Skeletal muscle tissue (tissue), 4 donors: Measurements from ENCODE around the gene IMPDH2. TPM values are rescaled to one million over a fixed set of nuclear protein-coding genes. Genes with fewer than 3 reads are reported as not detected.
A peak's percentile ranks its signal among the peaks of the same experiment; 100 is the strongest.

Experiments
- H3K27ac ChIP-seq: one replicate; pipeline ENCODE4 v1.7.0; 2013; ENCODE audit warnings: mild to moderate bottlenecking, low read depth, low read length, inconsistent platforms
- H3K27me3 ChIP-seq, 3 donors: one replicate each; pipeline ENCODE4 v1.7.0; 2013; ENCODE audit warnings: low read length in 3 of 3; ENCODE audit not compliant: control insufficient read depth in 3 of 3, insufficient read depth in 3 of 3
- H3K36me3 ChIP-seq, 3 donors: one replicate each; pipeline ENCODE4 v1.7.0; 2013; ENCODE audit warnings: low read length in 3 of 3; ENCODE audit not compliant: control insufficient read depth in 3 of 3, insufficient read depth in 3 of 3
- H3K4me1 ChIP-seq, 3 donors: one replicate each; pipeline ENCODE4 v1.7.0; 2013; ENCODE audit warnings: low read length in 3 of 3, mild to moderate bottlenecking in 3 of 3; ENCODE audit not compliant: control insufficient read depth in 3 of 3, insufficient read depth in 3 of 3
- H3K4me3 ChIP-seq, 3 donors: one replicate each; pipeline ENCODE4 v1.7.0; 2013; ENCODE audit warnings: low read length in 3 of 3
- H3K9ac ChIP-seq, 3 donors: one replicate each; pipeline ENCODE4 v1.7.0; 2013; ENCODE audit warnings: low read length in 3 of 3, mild to moderate bottlenecking in 3 of 3, moderate library complexity in 2 of 3, low read depth in 1 of 3
- H3K9me3 ChIP-seq, 3 donors: one replicate each; pipeline ENCODE4 v1.7.0; 2013; ENCODE audit warnings: low read length in 3 of 3; ENCODE audit not compliant: control insufficient read depth in 3 of 3
- total RNA-seq: library from RNA; depleted of rRNA; stranded (reverse); fragments of >200 nt; gene quantifications from one replicate; pipeline ENCODE4 v1.2.3, GENCODE V29; 2014
- donor health status: Osteomylitis.

Gene IMPDH2
- total RNA-seq, 1 donor from 2014 or later = 523 TPM

GRCh38 chr3:48999085-48999858 is 29.9 kb downstream of the IMPDH2 start:
- peaks cover 0 to 9% (median 7%) of the 10 kb centered on the region in 3 donors for H3K36me3 ChIP-seq
- H3K9ac ChIP-seq = no peak overlapping the region
- H3K27ac ChIP-seq = no peak overlapping the region
- no peaks in the 10 kb centered on the region for H3K4me1 ChIP-seq
- no peaks in the 10 kb centered on the region for H3K9me3 ChIP-seq
- no peaks in the 10 kb centered on the region for H3K27me3 ChIP-seq
- H3K4me3 ChIP-seq = no peak overlapping the region

- Histone ChIP-seq H3K27ac (no peak overlapping the region), H3K9ac (no peak overlapping the region)
These were observed 31.2 kb downstream of the IMPDH2 start for GRCh38 chr3:48997714-48998637.

GRCh38 chr3:48997102-48997635 is 32.0 kb downstream of the IMPDH2 start:
- Histone ChIP-seq H3K4me1 (peaks cover 2 to 3% (median 2%) of the 10 kb centered on the region in 3 donors), H3K9me3 (no peaks in the 10 kb centered on the region), H3K27me3 (no peaks in the 10 kb centered on the region), H3K27ac (no peak overlapping the region), H3K4me3 (no peak overlapping the region), H3K9ac (no peak overlapping the region), H3K36me3 (peaks cover 0 to 9% (median 7%) of the 10 kb centered on the region in 3 donors)

More at GRCh38 chr3:48997714-48998637, 31.2 kb downstream of the IMPDH2 start:
- Histone ChIP-seq H3K4me1 (no peaks in the 10 kb centered on the region), H3K36me3 (peaks cover 0 to 9% (median 7%) of the 10 kb centered on the region in 3 donors), H3K9me3 (no peaks in the 10 kb centered on the region), H3K4me3 (no peak overlapping the region), H3K27me3 (no peaks in the 10 kb centered on the region)

- no peaks in the 10 kb centered on the region for H3K9me3 ChIP-seq
- no peaks in the 10 kb centered on the region for H3K27me3 ChIP-seq
- no peak overlapping the region for H3K4me3 ChIP-seq
- H3K36me3 ChIP-seq = peaks cover 0 to 9% (median 7%) of the 10 kb centered on the region in 3 donors
- no peak overlapping the region for H3K9ac ChIP-seq
- H3K4me1 ChIP-seq = peaks cover 6 to 8% (median 8%) of the 10 kb centered on the region in 3 donors
- no peak overlapping the region for H3K27ac ChIP-seq
These were observed 32.6 kb downstream of the IMPDH2 start for GRCh38 chr3:48996640-48997039.

- Histone ChIP-seq H3K9me3 (no peaks in the 10 kb centered on the region), H3K27me3 (no peaks in the 10 kb centered on the region), H3K4me1 (peaks cover 25 to 32% (median 28%) of the 10 kb centered on the region in 3 donors), H3K36me3 (peaks cover 0 to 9% (median 7%) of the 10 kb centered on the region in 3 donors), H3K9ac (no peak overlapping the region), H3K4me3 (no peak overlapping the region), H3K27ac (no peak overlapping the region)
These were observed 35.4 kb downstream of the IMPDH2 start for GRCh38 chr3:48993834-48994233.

- H3K36me3 ChIP-seq = peaks cover 0 to 7% (median 6%) of the 10 kb centered on the region in 3 donors
- peak overlapping the region in 2 of 3 donors; percentile 80 to 92 for H3K9ac ChIP-seq
- peaks cover 25 to 33% (median 28%) of the 10 kb centered on the region in 3 donors for H3K4me1 ChIP-seq
- no peaks in the 10 kb centered on the region for H3K27me3 ChIP-seq
- H3K4me3 ChIP-seq = peak overlapping the region; percentile 82 to 91 (median 88)
- H3K27ac ChIP-seq = peak overlapping the region; percentile 87
- no peaks in the 10 kb centered on the region for H3K9me3 ChIP-seq
These were observed 37.2 kb downstream of the IMPDH2 start for GRCh38 chr3:48991851-48992545.

- Histone ChIP-seq H3K36me3 (peaks cover 5 to 11% (median 9%) of the 10 kb centered on the region in 3 donors), H3K27me3 (no peaks in the 10 kb centered on the region), H3K27ac (peak overlapping the region; percentile 87), H3K4me3 (peak overlapping the region; percentile 82 to 91 (median 88)), H3K9ac (peak overlapping the region; percentile 80 to 92 (median 86)), H3K4me1 (peaks cover 25 to 33% (median 28%) of the 10 kb centered on the region in 3 donors), H3K9me3 (no peaks in the 10 kb centered on the region)
These were observed 38.3 kb downstream of the IMPDH2 start for GRCh38 chr3:48990636-48991469.

- H3K9ac ChIP-seq = peak within 1 kb of the TSS; percentile 80 to 92 (median 86)
- H3K27ac ChIP-seq = peak within 1 kb of the TSS; percentile 87
- peaks cover 25 to 33% (median 28%) of the 10 kb centered on the region in 3 donors for H3K4me1 ChIP-seq
- peak within 1 kb of the TSS; percentile 82 to 91 (median 88) for H3K4me3 ChIP-seq
- H3K9me3 ChIP-seq = no peaks in the 10 kb centered on the region
- no peaks in the 10 kb centered on the region for H3K27me3 ChIP-seq
- H3K36me3 ChIP-seq = peaks cover 7 to 16% (median 10%) of the 10 kb centered on the region in 3 donors
These were observed 39.2 kb downstream of the IMPDH2 start, which contains the start of gene P4HTM for GRCh38 chr3:48989796-48990635. Gene P4HTM (plus strand): TSS chr3:48990241. CDS start chr3:48990257, 16 bp downstream.
